Left lung (tissue), 10 donors: ENCODE measurements around the gene GSTO1. TPM values are rescaled to one million over a fixed set of nuclear protein-coding genes. Genes with fewer than 3 reads are reported as not detected.
"Not testable (repeated sequence)": the region's sequence is repeated elsewhere in the genome, so short reads cannot be mapped to it uniquely, and the experiment has no call there.

Experiments
- ATAC-seq: fragments of 200-7000 bp; cut with Tn5 transposase; one replicate; pipeline ENCODE4 v1.9.1; 2020; ENCODE audit warnings: moderate library complexity
- DNase-seq, 4 donors: peaks; one replicate each; pipeline ENCODE4 v3.0.0-alpha.2; 2013 to 2020
- H3K27ac ChIP-seq, 2 donors: fragments of 200-600 bp; sonication (generic) in 1 of 2; one replicate each; pipeline versions ENCODE4 v1.5.0 to v1.8.0; 2020 to 2021
- H3K27me3 ChIP-seq, 2 donors: fragments of 200-600 bp; sonication (generic) in 1 of 2; one replicate each; pipeline versions ENCODE4 v1.5.0 to v1.8.0; 2020 to 2021
- H3K36me3 ChIP-seq, 2 donors: fragments of 200-600 bp; sonication (generic) in 1 of 2; one replicate each; pipeline versions ENCODE4 v1.5.0 to v1.8.0; 2020 to 2021
- H3K4me1 ChIP-seq, 2 donors: fragments of 200-600 bp; one replicate each; pipeline ENCODE4 v1.8.0; 2021
- H3K4me3 ChIP-seq, 2 donors: fragments of 200-600 bp; sonication (generic) in 1 of 2; one replicate each; pipeline versions ENCODE4 v1.5.0 to v1.8.0; 2020 to 2021; ENCODE audit warnings: mild to moderate bottlenecking in 1 of 2
- H3K9me3 ChIP-seq, 2 donors: fragments of 200-600 bp; sonication (generic) in 1 of 2; one replicate each; pipeline versions ENCODE4 v1.5.0 to v1.8.0; 2020 to 2021
- intact Hi-C, 2 donors: fragments of 100-400 bp; cut with DNase I; formaldehyde crosslinking; loops; one replicate each; pipeline versions ENCODE4 v1.11.2 to v1.14.2; 2022
- polyA plus RNA-seq, 6 donors: library from polyadenylated mRNA; unstranded; fragments of 120-200 nt; gene quantifications; one replicate each; pipeline ENCODE4 v1.2.1, GENCODE V29; 2013; ENCODE audit not compliant: insufficient read length in 6 of 6
- total RNA-seq, 2 donors: library from RNA; stranded (reverse); fragmentation: NEBNext Ultra II Directional; extraction: Animal tissue kit (Norgen Biotek cat#: 25700); gene quantifications; one replicate each; pipeline ENCODE4 v1.2.1, GENCODE V29; 2021
- TF ChIP-seq, protein P1 (sequence below), 2 donors: fragments of 200-600 bp; sonication (generic) in 1 of 2; IDR thresholded peaks; one replicate each; pipeline versions ENCODE4 v1.5.0 to v1.8.0; 2021; ENCODE audit warnings: antibody characterized with exemption in 2 of 2
- donor health status: DM: no; HTN: yes; CAD: no.
- donor health status: DM: no; HTN: no; CAD: no.

GSTO1 gene
- total and polyA plus RNA-seq, 8 donors, result 83.1 to 157 (median 90.2) TPM

DNA sequence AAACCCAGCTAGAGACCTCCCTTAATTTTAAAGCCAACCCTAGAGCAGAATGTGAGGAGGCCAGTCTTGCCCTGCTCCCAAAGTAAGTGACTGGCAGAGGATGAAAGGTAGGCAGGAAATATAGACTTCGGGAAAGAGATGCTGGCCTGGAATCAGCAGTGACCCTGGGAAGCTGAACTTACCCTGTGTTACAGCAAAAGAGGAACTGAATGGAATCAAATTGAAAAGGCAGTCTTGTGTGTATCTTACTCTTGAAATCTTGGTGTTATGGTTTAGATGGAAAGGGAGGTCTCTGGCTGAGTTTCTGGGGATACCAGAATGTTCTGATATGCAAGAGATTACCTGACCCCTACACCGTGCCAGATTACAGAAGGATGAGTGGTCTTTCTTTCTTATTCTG is 14.6 kb upstream of the GSTO1 start:
- Histone ChIP-seq H3K9me3 (peaks cover 0 to 4% of the 10 kb centered on the region in 2 donors), H3K36me3 (no peaks in the 10 kb centered on the region), H3K27ac (no peak overlapping the region), H3K27me3 (no peaks in the 10 kb centered on the region), H3K4me3 (no peak overlapping the region), H3K4me1 (no peaks in the 10 kb centered on the region)
- ATAC-seq (no peak), DNase-seq (no peak)
- TF ChIP-seq, protein P1, sequence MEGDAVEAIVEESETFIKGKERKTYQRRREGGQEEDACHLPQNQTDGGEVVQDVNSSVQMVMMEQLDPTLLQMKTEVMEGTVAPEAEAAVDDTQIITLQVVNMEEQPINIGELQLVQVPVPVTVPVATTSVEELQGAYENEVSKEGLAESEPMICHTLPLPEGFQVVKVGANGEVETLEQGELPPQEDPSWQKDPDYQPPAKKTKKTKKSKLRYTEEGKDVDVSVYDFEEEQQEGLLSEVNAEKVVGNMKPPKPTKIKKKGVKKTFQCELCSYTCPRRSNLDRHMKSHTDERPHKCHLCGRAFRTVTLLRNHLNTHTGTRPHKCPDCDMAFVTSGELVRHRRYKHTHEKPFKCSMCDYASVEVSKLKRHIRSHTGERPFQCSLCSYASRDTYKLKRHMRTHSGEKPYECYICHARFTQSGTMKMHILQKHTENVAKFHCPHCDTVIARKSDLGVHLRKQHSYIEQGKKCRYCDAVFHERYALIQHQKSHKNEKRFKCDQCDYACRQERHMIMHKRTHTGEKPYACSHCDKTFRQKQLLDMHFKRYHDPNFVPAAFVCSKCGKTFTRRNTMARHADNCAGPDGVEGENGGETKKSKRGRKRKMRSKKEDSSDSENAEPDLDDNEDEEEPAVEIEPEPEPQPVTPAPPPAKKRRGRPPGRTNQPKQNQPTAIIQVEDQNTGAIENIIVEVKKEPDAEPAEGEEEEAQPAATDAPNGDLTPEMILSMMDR (IDR thresholded peaks at IDR 0.05), result no peak
- intact Hi-C loops, result no loop called here

DNA sequence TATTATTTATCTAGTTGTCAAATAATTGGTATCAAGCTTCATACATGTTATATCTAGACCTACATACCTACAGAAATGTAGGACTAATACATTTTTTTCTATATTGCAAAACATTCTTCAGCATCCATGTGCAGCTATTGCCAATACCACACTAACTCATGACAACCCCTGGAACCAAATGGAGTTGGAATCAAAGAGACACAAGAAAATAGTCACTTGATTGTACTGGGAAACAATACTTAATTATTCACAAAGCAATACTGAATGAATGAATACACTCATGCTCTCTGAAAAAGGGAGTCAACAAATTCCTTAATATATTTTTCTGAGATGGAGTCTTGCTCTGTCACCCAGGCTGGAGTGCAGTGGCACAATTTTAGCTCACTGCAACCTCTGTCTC is 12.1 kb upstream of the GSTO1 start:
- no peak overlapping the region for H3K27ac ChIP-seq
- DNase-seq (no peak), ATAC-seq (no peak)
- no peaks in the 10 kb centered on the region for H3K9me3 ChIP-seq
- intact Hi-C loops, result no loop called here
- H3K27me3 ChIP-seq, result no peaks in the 10 kb centered on the region
- no peaks in the 10 kb centered on the region for H3K36me3 ChIP-seq
- TF ChIP-seq, protein P1 (IDR thresholded peaks at IDR 0.05), result no peak
- peaks cover 0 to 13% of the 10 kb centered on the region in 2 donors for H3K4me1 ChIP-seq
- H3K4me3 ChIP-seq, result no peak overlapping the region

DNA sequence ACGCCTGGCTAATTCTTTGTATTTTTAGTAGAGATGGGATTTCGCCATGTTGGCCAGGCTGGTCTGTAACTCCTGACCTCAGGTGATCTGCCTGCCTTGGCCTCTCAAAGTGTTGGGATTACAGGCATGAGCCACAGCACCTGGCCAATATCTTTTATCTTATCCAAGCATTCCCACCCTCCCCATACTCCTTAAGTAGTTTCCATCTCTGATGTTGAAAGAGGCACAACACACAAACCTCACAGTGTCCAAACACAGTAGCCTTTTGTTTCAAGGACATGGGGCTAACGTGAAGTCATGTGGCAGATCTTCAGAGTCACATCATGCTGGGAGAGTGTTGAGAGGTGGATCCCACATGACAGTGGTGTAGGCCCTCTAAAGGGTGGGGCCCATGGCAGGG is 11.7 kb upstream of the GSTO1 start:
- H3K27ac ChIP-seq, H3K4me3 ChIP-seq, H3K9me3 ChIP-seq, ATAC-seq, H3K27me3 ChIP-seq, intact Hi-C loops, H3K36me3 ChIP-seq, DNase-seq: not testable (repeated sequence)
- H3K4me1 ChIP-seq, result peaks cover 0 to 13% of the 10 kb centered on the region in 2 donors

DNA sequence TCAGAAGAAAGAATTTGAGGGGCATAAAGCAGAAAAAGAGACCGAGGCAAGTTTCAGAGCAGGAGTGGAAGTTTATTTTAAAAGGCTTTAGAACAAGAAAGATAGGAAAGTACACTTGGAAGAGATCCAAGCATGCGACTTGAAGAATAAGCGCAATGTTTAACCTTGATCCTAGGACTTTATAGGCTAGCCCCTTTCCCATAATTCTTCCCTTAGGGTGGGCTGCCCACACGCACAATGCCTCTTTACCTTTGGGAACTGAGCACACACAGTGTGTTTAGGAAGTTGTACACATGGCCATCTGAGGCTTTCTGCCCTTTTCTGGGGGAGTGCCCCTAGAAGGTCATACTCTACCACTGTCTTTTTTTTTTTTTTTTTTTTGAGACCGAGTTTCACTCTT is 11.2 kb upstream of the GSTO1 start:
- H3K27me3 ChIP-seq, result no peaks in the 10 kb centered on the region
- no peak overlapping the region for H3K27ac ChIP-seq
- ATAC-seq (no peak), DNase-seq (peak in 1 of 4 donors; percentile 21)
- no peaks in the 10 kb centered on the region for H3K9me3 ChIP-seq
- H3K4me3 ChIP-seq, result no peak overlapping the region
- no peaks in the 10 kb centered on the region for H3K36me3 ChIP-seq
- intact Hi-C loops, result no loop called here
- peaks cover 0 to 13% of the 10 kb centered on the region in 2 donors for H3K4me1 ChIP-seq
- TF ChIP-seq, protein P1 (IDR thresholded peaks at IDR 0.05), result no peak

DNA sequence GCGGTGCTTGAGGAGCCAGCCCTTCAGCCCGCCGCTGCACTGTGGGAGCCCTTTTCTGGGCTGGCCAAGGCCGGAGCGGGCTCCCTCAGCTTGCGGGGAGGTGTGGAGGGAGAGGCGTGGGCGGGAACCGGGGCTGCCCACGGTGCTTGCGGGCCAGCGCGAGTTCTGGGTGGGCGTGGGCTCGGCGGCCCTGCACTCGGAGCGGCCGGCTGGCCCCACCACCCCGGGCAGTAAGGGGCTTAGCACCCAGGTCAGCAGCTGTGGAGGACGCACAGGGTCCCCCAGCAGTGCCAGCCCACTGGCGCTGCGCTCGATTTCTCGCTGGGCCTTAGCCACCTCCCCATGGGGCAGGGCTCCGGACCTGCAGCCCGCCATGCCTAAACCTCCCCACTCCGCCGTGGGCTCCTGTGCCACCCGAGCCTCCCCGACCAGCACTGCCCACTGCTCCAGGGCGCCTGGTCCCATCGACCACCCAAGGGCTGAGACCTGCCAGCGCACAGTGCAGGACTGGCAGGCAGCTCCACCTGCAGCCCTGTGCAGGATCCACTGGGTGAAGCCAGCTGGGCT is 9.5 kb upstream of the GSTO1 start:
- DNase-seq (peak in 1 of 4 donors; percentile 76), ATAC-seq (no peak)

More for the DNA sequence above, 9.5 kb upstream of the GSTO1 start:
- TF ChIP-seq, protein P1 (IDR thresholded peaks at IDR 0.05), result no peak
- intact Hi-C loops, result no loop called here
- Histone ChIP-seq H3K27ac (no peak overlapping the region), H3K4me1 (peaks cover 0 to 13% of the 10 kb centered on the region in 2 donors), H3K27me3 (no peaks in the 10 kb centered on the region), H3K9me3 (no peaks in the 10 kb centered on the region), H3K4me3 (no peak overlapping the region), H3K36me3 (no peaks in the 10 kb centered on the region)
